ENCODE measurements around the gene TENT5C. TPM values are rescaled to one million over a fixed set of nuclear protein-coding genes. Genes with fewer than 3 reads are reported as not detected.

TENT5C gene
- total and polyA plus RNA-seq, 2 of the 8 experiments (the other 6 are each of a cell fraction or from before 2014, with no cell fraction given) = 0.38 to 0.99 TPM

- Histone ChIP-seq H3K4ac (replicated peaks; ENCODE audit: insufficient read length, low read depth, low read length) (no peak overlapping the region), H4K8ac (ENCODE audit: extremely low read depth, insufficient read depth, low read length) (no peak overlapping the region), H3K27me3 (replicated peaks in 1 of 4; ENCODE audit: control insufficient read depth in 3 of 4, extremely low read depth in 1 of 4, insufficient read depth in 3 of 4, low read length in 3 of 4) (0 out of 7 replicates have a peak, but pooled peaks cover 0 to 2% (median 0%) of the 10 kb centered on the region in 4 experiments), H3K23me2 (ENCODE audit: low read depth, low read length) (no peaks in the 10 kb centered on the region), H2BK120ac (replicated peaks; ENCODE audit: low read depth, low read length) (no peak overlapping the region), H2AK5ac (ENCODE audit: low read depth, low read length) (no peak overlapping the region), H3K56ac (replicated peaks; ENCODE audit: insufficient read length, low read depth, low read length) (no peak overlapping the region), H2BK5ac (ENCODE audit: low read depth, low read length) (no peak overlapping the region), H2BK15ac (ENCODE audit: low read length) (no peak overlapping the region), H3K4me1 (replicated peaks in 1 of 4; ENCODE audit: control insufficient read depth in 3 of 4, insufficient read depth in 4 of 4, low read length in 3 of 4) (peaks cover 5 to 13% (median 8%) of the 10 kb centered on the region in 4 experiments; a peak in 6 of 7 replicates), H3K23ac (ENCODE audit: insufficient read length) (no peak overlapping the region), H3K79me1 (ENCODE audit: low read depth, low read length) (no peaks in the 10 kb centered on the region), H3K9ac (replicated peaks in 1 of 4; ENCODE audit: extremely low read depth in 1 of 4, low read depth in 3 of 4, low read length in 3 of 4) (no peak overlapping the region), H4K5ac (ENCODE audit: insufficient read length, low read depth, low read length) (no peak overlapping the region), H3K36me3 (ENCODE audit: control insufficient read depth in 2 of 4, insufficient read depth in 4 of 4, low read length in 3 of 4) (no peaks in the 10 kb centered on the region), H3K18ac (ENCODE audit: extremely low read depth, low read length) (no peak overlapping the region), H2BK20ac (ENCODE audit: low read length) (no peak overlapping the region), H3K4me3 (ENCODE audit: extremely low read depth in 1 of 4, insufficient read depth in 2 of 4, low read depth in 3 of 4, low read length in 4 of 4) (no peak overlapping the region), H3K4me2 (ENCODE audit: insufficient read depth in 1 of 2, low read depth in 2 of 2, low read length in 2 of 2) (no peak overlapping the region; a peak in 1 of 4 replicates), H4K20me1 (replicated peaks in 1 of 2; ENCODE audit: control insufficient read depth in 1 of 2, insufficient read depth in 2 of 2, low read length in 2 of 2) (no peaks in the 10 kb centered on the region), H3K9me3 (ENCODE audit: insufficient read depth in 2 of 2, low read depth in 1 of 2, low read length in 1 of 2) (no peaks in the 10 kb centered on the region), H2BK12ac (ENCODE audit: low read depth, low read length) (no peak overlapping the region), H3K14ac (ENCODE audit: insufficient read length) (no peak overlapping the region), H4K91ac (replicated peaks; ENCODE audit: insufficient read length, low read length) (no peak overlapping the region), H3K79me2 (ENCODE audit: control insufficient read depth in 1 of 2, insufficient read depth in 2 of 2, low read length in 2 of 2) (no peaks in the 10 kb centered on the region), H2AFZ (ENCODE audit: low read length) (no peak overlapping the region), H3K27ac (ENCODE audit: low read depth, low read length) (no peak overlapping the region)
- FAIRE-seq (no peak), DNase-seq (ENCODE audit: low read depth in 1 of 2, low spot score in 2 of 2) (no peak)
- ChIA-PET POLR2A (ENCODE audit: partially characterized antibody) (interaction anchor here (2.9 kb wide), 1 partner anchor 25 kb away, joined by 12 read pairs; the partner anchor contains the start of gene TENT5C), CTCF (ENCODE audit: partially characterized antibody) (interaction anchor here (1.2 to 1.9 kb wide), 6 partner anchors 16 to 123 kb away, joined by 3 to 7 read pairs (median 4); no protein-coding TSS in a partner anchor)
- 78% methylated on average over 7 of the region's 7 CpGs; no CpG with 5 or more reads in 1 of the 2 experiments for WGBS, 2 experiments (ENCODE audit: extremely low coverage in 1 of 2, insufficient coverage in 1 of 2, insufficient read length in 1 of 2, insufficient replicate concordance in 2 of 2, low coverage in 1 of 2, low lambda C conversion rate in 2 of 2, missing lambda C conversion rate in 1 of 2)
- TF ChIP-seq CREB1 (IDR thresholded peaks at IDR 0.05) = no peak
- TF ChIP-seq SAP30 (IDR thresholded peaks at IDR 0.05; ENCODE audit: insufficient read depth, insufficient replicate concordance, low read length) = no peak
- no peak for TF ChIP-seq TEAD4 (IDR thresholded peaks at IDR 0.05; ENCODE audit: low read depth, low read length)
- TF ChIP-seq RXRA (IDR thresholded peaks at IDR 0.05; ENCODE audit: insufficient read depth, low read depth, low read length) = no peak
- TF ChIP-seq ATF2 (IDR thresholded peaks at IDR 0.05; ENCODE audit: low read length) = no peak
- no peak for TF ChIP-seq RBBP5 (IDR thresholded peaks at IDR 0.05; ENCODE audit: borderline replicate concordance, low read depth, low read length)
- no peak for TF ChIP-seq RNF2 (IDR thresholded peaks at IDR 0.05; ENCODE audit: borderline replicate concordance, low read depth, low read length, missing control alignments, poor library complexity, severe bottlenecking)
- TF ChIP-seq HDAC6 (IDR thresholded peaks at IDR 0.05; ENCODE audit: low read depth, low read length) = no peak
- TF ChIP-seq KDM1A (IDR thresholded peaks at IDR 0.05; ENCODE audit: borderline replicate concordance, low read length) = no peak
- no peak for TF ChIP-seq POU5F1 (IDR thresholded peaks at IDR 0.05; ENCODE audit: low read depth, low read length)
These were observed 25.7 kb downstream of the TENT5C start for GRCh38 chr1:117631359-117632160.
